ENCODE measurements around the gene USP43.

Gene USP43

DNA sequence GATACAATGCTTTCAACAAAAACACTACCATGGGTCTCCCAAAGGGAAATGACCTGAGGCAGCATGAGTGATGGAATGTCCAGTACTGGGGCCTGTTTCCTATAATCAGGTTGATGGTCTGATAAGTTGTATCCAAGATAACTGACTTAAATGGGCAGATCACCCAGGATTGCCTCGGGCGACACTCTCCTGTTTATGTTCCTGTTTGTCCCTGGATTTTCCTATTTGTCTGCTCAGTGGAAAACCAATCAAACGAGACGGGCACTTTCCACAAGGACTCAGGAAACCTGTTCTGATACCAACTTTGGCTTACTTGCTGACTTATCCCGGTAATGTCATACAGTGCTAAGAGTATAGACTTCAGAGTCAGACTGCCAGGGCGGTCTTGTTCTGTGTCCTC is 27.4 kb downstream of the USP43 start:
- no peak for DNase-seq
- Histone ChIP-seq H3K18ac (ENCODE audit: low read length) (no peak overlapping the region), H3K4ac (ENCODE audit: low read depth, low read length) (no peak overlapping the region), H3K79me1 (ENCODE audit: low read length) (peaks cover 2% of the 10 kb centered on the region), H4K8ac (ENCODE audit: low read depth, low read length) (no peak overlapping the region), H2AK5ac (ENCODE audit: low read length) (no peak overlapping the region), H3K4me2 (ENCODE audit: low read length) (no peak overlapping the region), H2BK5ac (ENCODE audit: low read length) (no peak overlapping the region), H3K79me2 (ENCODE audit: control insufficient read depth, insufficient read depth, low read length) (no peaks in the 10 kb centered on the region), H3K27ac (ENCODE audit: low read depth, low read length) (no peak overlapping the region), H2BK120ac (ENCODE audit: low read depth, low read length) (no peak overlapping the region), H3K9ac (ENCODE audit: low read length) (no peak overlapping the region), H3K4me1 (ENCODE audit: control insufficient read depth, low read depth, low read length) (peaks cover 14% of the 10 kb centered on the region), H3K4me3 (ENCODE audit: low read length) (no peak overlapping the region), H3K23ac (ENCODE audit: low read length) (no peak overlapping the region), H2BK15ac (replicated peaks; ENCODE audit: low read depth) (no peak overlapping the region), H3K27me3 (ENCODE audit: insufficient read depth, low read length, poor library complexity) (no peaks in the 10 kb centered on the region), H4K5ac (ENCODE audit: low read length) (no peak overlapping the region), H3K56ac (ENCODE audit: low read length) (no peak overlapping the region), H3K36me3 (ENCODE audit: control insufficient read depth, insufficient read depth, low read length) (no peaks in the 10 kb centered on the region)
- no CpG with 5 or more reads among the region's 6 CpGs for WGBS (ENCODE audit: extremely low coverage, insufficient coverage, low lambda C conversion rate)

DNA sequence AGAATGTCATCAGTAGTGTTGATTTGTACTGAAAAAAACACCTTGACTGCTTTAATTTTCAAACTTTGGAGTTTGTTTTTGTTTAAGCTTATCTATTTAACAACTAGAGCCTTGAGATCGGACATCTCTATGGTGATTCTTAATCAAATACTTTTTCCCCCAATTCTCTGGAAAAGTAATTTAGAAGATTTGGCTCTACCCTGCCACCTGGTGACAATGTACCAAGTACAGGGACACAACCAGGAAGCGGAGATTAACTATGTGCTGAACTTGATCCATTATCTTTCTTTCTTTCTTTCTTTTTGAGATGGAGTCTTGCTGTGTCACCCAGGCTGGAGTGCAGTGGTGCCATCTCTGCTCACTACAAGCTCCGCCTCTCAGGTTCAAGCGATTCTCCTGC is 30.8 kb downstream of the USP43 start:
- H2BK5ac ChIP-seq (ENCODE audit: low read length): no peak overlapping the region
- no peak overlapping the region for H4K5ac ChIP-seq (ENCODE audit: low read length)
- no CpG with 5 or more reads among the region's 4 CpGs for WGBS (ENCODE audit: extremely low coverage, insufficient coverage, low lambda C conversion rate)
- no peak overlapping the region for H2BK120ac ChIP-seq (ENCODE audit: low read depth, low read length)
- H3K18ac ChIP-seq (ENCODE audit: low read length): no peak overlapping the region
- no peaks in the 10 kb centered on the region for H3K79me2 ChIP-seq (ENCODE audit: control insufficient read depth, insufficient read depth, low read length)
- H2AK5ac ChIP-seq (ENCODE audit: low read length): no peak overlapping the region
- no peaks in the 10 kb centered on the region for H3K4me1 ChIP-seq (ENCODE audit: control insufficient read depth, low read depth, low read length)
- H3K23ac ChIP-seq (ENCODE audit: low read length): no peak overlapping the region
- H3K79me1 ChIP-seq (ENCODE audit: low read length): no peaks in the 10 kb centered on the region
- H3K27me3 ChIP-seq (ENCODE audit: insufficient read depth, low read length, poor library complexity): no peaks in the 10 kb centered on the region
- H3K56ac ChIP-seq (ENCODE audit: low read length): no peak overlapping the region
- H3K9ac ChIP-seq (ENCODE audit: low read length): no peak overlapping the region
- H3K4me3 ChIP-seq (ENCODE audit: low read length): no peak overlapping the region
- H3K27ac ChIP-seq (ENCODE audit: low read depth, low read length): no peak overlapping the region
- H3K36me3 ChIP-seq (ENCODE audit: control insufficient read depth, insufficient read depth, low read length): no peaks in the 10 kb centered on the region
- H3K4me2 ChIP-seq (ENCODE audit: low read length): no peak overlapping the region
- no peak overlapping the region for H4K8ac ChIP-seq (ENCODE audit: low read depth, low read length)
- no peak overlapping the region for H3K4ac ChIP-seq (ENCODE audit: low read depth, low read length)
- H2BK15ac ChIP-seq (replicated peaks; ENCODE audit: low read depth): no peak overlapping the region
- DNase-seq: peak; percentile 44

DNA sequence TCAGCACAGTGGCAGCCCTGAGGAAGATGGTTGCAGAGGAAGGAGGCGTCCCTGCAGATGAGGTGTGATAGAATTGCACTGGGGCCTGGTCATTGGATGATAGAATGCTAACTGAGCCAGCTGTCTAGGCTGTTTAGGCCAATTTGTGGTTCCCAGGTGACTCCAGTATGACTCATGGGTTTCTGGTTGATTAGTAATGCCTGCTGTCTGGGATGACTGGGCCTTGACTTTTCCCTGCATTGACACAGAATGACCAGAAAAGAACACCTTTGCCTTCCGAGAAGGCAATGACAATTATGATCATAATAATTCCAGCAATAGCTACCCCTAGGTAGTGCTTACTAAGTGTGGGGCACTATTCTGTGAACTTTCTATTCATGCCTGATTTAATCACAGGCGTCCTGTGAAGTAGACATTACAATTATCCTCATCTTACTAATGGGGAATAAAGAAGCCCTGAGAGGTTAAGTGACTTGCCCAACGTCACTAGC is 31.5 kb downstream of the USP43 start:
- Histone ChIP-seq H3K4ac (ENCODE audit: low read depth, low read length) (no peak overlapping the region), H3K23ac (ENCODE audit: low read length) (no peak overlapping the region), H3K36me3 (ENCODE audit: control insufficient read depth, insufficient read depth, low read length) (no peaks in the 10 kb centered on the region), H2BK120ac (ENCODE audit: low read depth, low read length) (no peak overlapping the region), H4K5ac (ENCODE audit: low read length) (no peak overlapping the region), H3K79me1 (ENCODE audit: low read length) (no peaks in the 10 kb centered on the region), H3K79me2 (ENCODE audit: control insufficient read depth, insufficient read depth, low read length) (no peaks in the 10 kb centered on the region), H3K4me3 (ENCODE audit: low read length) (no peak overlapping the region), H4K8ac (ENCODE audit: low read depth, low read length) (no peak overlapping the region), H3K9ac (ENCODE audit: low read length) (no peak overlapping the region), H2AK5ac (ENCODE audit: low read length) (no peak overlapping the region), H3K27me3 (ENCODE audit: insufficient read depth, low read length, poor library complexity) (no peaks in the 10 kb centered on the region), H2BK15ac (replicated peaks; ENCODE audit: low read depth) (no peak overlapping the region), H3K4me2 (ENCODE audit: low read length) (no peak overlapping the region), H3K56ac (ENCODE audit: low read length) (no peak overlapping the region), H3K27ac (ENCODE audit: low read depth, low read length) (no peak overlapping the region), H3K4me1 (ENCODE audit: control insufficient read depth, low read depth, low read length) (no peaks in the 10 kb centered on the region), H3K18ac (ENCODE audit: low read length) (no peak overlapping the region), H2BK5ac (ENCODE audit: low read length) (no peak overlapping the region)
- no CpG with 5 or more reads among the region's 4 CpGs for WGBS (ENCODE audit: extremely low coverage, insufficient coverage, low lambda C conversion rate)
- DNase-seq: peak; percentile 87

DNA sequence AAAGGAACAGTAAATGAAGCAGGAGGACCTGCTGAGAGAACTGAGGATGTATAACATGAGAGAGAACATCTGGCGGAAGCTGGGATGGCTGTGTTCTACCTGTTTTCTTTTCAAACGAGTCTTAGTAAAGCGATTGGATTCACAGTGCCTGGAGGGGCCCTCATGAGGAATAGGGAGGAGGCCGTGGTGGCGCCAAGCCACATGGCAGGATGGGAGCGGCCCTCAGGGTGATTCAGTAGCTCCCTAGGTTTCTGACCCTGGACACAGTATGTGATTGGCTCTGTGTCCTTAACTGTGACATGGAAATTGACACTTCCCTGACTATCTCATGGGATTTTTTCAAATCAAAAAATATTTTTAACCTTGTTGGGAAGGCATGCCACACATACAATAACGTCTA is 32.1 kb downstream of the USP43 start:
- no peak for DNase-seq
- no peak overlapping the region for H2AK5ac ChIP-seq (ENCODE audit: low read length)

DNA sequence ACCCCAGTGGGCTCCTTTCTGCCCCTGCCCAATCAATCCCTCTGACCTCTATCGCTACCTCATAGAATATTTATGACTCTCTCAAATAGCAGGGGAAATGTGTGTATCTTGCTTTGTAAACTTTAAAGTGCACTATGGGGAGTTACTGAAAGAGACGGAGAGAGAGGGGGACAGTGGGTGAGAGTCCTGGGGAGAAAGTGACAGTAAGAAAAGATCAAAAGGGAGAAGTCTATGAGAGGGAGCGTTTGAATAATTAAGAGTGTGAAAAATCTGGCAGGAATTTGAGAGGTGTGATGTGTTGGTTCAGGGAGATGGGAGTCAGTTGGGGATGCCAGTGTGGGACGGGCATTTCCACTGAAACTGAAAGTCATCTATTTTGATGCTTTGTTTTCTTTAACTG is 32.6 kb downstream of the USP43 start:
- no peak overlapping the region for H3K9ac ChIP-seq (ENCODE audit: low read length)
- H3K18ac ChIP-seq (ENCODE audit: low read length): no peak overlapping the region
- H2BK5ac ChIP-seq (ENCODE audit: low read length): no peak overlapping the region
- no peaks in the 10 kb centered on the region for H3K36me3 ChIP-seq (ENCODE audit: control insufficient read depth, insufficient read depth, low read length)
- H3K27ac ChIP-seq (ENCODE audit: low read depth, low read length): no peak overlapping the region
- no peak overlapping the region for H2AK5ac ChIP-seq (ENCODE audit: low read length)
- H2BK120ac ChIP-seq (ENCODE audit: low read depth, low read length): no peak overlapping the region
- H4K8ac ChIP-seq (ENCODE audit: low read depth, low read length): no peak overlapping the region
- peak; percentile 62 for DNase-seq
- WGBS (ENCODE audit: extremely low coverage, insufficient coverage, low lambda C conversion rate): 100% methylated on average over 1 of the region's 4 CpGs
- no peak overlapping the region for H3K4ac ChIP-seq (ENCODE audit: low read depth, low read length)
- H3K27me3 ChIP-seq (ENCODE audit: insufficient read depth, low read length, poor library complexity): no peaks in the 10 kb centered on the region
- no peak overlapping the region for H4K5ac ChIP-seq (ENCODE audit: low read length)
- no peak overlapping the region for H3K4me3 ChIP-seq (ENCODE audit: low read length)
- no peak overlapping the region for H2BK15ac ChIP-seq (replicated peaks; ENCODE audit: low read depth)
- no peaks in the 10 kb centered on the region for H3K4me1 ChIP-seq (ENCODE audit: control insufficient read depth, low read depth, low read length)
- no peak overlapping the region for H3K23ac ChIP-seq (ENCODE audit: low read length)
- H3K79me1 ChIP-seq (ENCODE audit: low read length): no peaks in the 10 kb centered on the region
- no peak overlapping the region for H3K56ac ChIP-seq (ENCODE audit: low read length)
- H3K79me2 ChIP-seq (ENCODE audit: control insufficient read depth, insufficient read depth, low read length): no peaks in the 10 kb centered on the region
- H3K4me2 ChIP-seq (ENCODE audit: low read length): no peak overlapping the region

More for the DNA sequence above, 32.1 kb downstream of the USP43 start:
- WGBS (ENCODE audit: extremely low coverage, insufficient coverage, low lambda C conversion rate): no CpG with 5 or more reads among the region's 7 CpGs
- no peak overlapping the region for H4K8ac ChIP-seq (ENCODE audit: low read depth, low read length)
- H2BK15ac ChIP-seq (replicated peaks; ENCODE audit: low read depth): no peak overlapping the region
- H3K4me2 ChIP-seq (ENCODE audit: low read length): no peak overlapping the region
- no peak overlapping the region for H4K5ac ChIP-seq (ENCODE audit: low read length)
- H3K56ac ChIP-seq (ENCODE audit: low read length): no peak overlapping the region
- peak overlapping the region; percentile 23 for H3K27ac ChIP-seq (ENCODE audit: low read depth, low read length)
- no peak overlapping the region for H3K23ac ChIP-seq (ENCODE audit: low read length)
- no peaks in the 10 kb centered on the region for H3K27me3 ChIP-seq (ENCODE audit: insufficient read depth, low read length, poor library complexity)
- H3K4ac ChIP-seq (ENCODE audit: low read depth, low read length): no peak overlapping the region
- no peaks in the 10 kb centered on the region for H3K36me3 ChIP-seq (ENCODE audit: control insufficient read depth, insufficient read depth, low read length)
- no peak overlapping the region for H3K4me3 ChIP-seq (ENCODE audit: low read length)
- no peak overlapping the region for H2BK5ac ChIP-seq (ENCODE audit: low read length)
- no peak overlapping the region for H2BK120ac ChIP-seq (ENCODE audit: low read depth, low read length)
- no peak overlapping the region for H3K9ac ChIP-seq (ENCODE audit: low read length)
- no peaks in the 10 kb centered on the region for H3K79me2 ChIP-seq (ENCODE audit: control insufficient read depth, insufficient read depth, low read length)
- no peaks in the 10 kb centered on the region for H3K79me1 ChIP-seq (ENCODE audit: low read length)
- no peaks in the 10 kb centered on the region for H3K4me1 ChIP-seq (ENCODE audit: control insufficient read depth, low read depth, low read length)
- H3K18ac ChIP-seq (ENCODE audit: low read length): no peak overlapping the region

DNA sequence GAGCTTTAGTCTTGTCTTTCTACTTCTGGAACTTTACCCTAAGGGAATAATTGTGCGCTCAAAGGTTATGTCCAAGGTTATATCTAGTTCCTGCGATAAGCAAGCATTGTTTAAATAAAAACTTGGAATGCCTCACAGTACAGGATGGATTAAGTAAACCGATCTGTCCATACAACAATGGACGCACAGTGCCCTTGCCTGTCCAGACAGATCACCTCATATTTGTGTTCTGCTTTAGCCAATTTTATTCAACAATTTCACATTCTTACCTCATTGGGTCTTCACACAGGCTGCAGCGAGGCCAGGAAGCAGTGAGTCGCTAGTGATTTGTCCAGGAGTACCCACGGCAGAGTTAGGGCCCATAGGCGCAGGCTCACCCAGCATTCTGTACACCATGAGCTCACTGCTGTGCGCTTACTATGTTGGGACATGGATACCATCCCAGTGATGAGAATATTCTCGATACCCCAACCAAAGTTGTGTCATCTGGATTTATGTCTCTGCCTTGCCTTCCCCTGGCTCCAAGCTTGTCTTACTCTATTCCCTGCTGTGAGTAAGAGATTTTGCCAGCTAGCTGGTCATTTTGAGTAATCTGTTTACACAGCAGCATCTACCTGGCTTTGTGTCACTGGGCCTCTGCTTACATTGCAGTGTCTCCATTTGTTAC is 39.8 kb downstream of the USP43 start:
- no peaks in the 10 kb centered on the region for H3K79me1 ChIP-seq (ENCODE audit: low read length)
- H3K4me3 ChIP-seq (ENCODE audit: low read length): no peak overlapping the region
- no peak overlapping the region for H4K8ac ChIP-seq (ENCODE audit: low read depth, low read length)
- H3K18ac ChIP-seq (ENCODE audit: low read length): no peak overlapping the region
- no peak overlapping the region for H3K56ac ChIP-seq (ENCODE audit: low read length)
- H2BK120ac ChIP-seq (ENCODE audit: low read depth, low read length): no peak overlapping the region
- no peak overlapping the region for H2AK5ac ChIP-seq (ENCODE audit: low read length)
- no peaks in the 10 kb centered on the region for H3K27me3 ChIP-seq (ENCODE audit: insufficient read depth, low read length, poor library complexity)
- WGBS (ENCODE audit: extremely low coverage, insufficient coverage, low lambda C conversion rate): no CpG with 5 or more reads among the region's 10 CpGs
- no peaks in the 10 kb centered on the region for H3K4me1 ChIP-seq (ENCODE audit: control insufficient read depth, low read depth, low read length)
- no peak overlapping the region for H3K27ac ChIP-seq (ENCODE audit: low read depth, low read length)
- H3K4ac ChIP-seq (ENCODE audit: low read depth, low read length): no peak overlapping the region
- H3K79me2 ChIP-seq (ENCODE audit: control insufficient read depth, insufficient read depth, low read length): no peaks in the 10 kb centered on the region
- H3K4me2 ChIP-seq (ENCODE audit: low read length): no peak overlapping the region
- no peak overlapping the region for H3K23ac ChIP-seq (ENCODE audit: low read length)
- no peak for DNase-seq
- H2BK15ac ChIP-seq (replicated peaks; ENCODE audit: low read depth): no peak overlapping the region
- no peak overlapping the region for H3K9ac ChIP-seq (ENCODE audit: low read length)
- H2BK5ac ChIP-seq (ENCODE audit: low read length): no peak overlapping the region
- H4K5ac ChIP-seq (ENCODE audit: low read length): no peak overlapping the region
- H3K36me3 ChIP-seq (ENCODE audit: control insufficient read depth, insufficient read depth, low read length): no peaks in the 10 kb centered on the region

All from mesendoderm (in vitro differentiated cells).